Gastroesophageal sphincter (tissue), 4 donors: ENCODE data around the gene TAS1R1. TPM values are rescaled to one million over a fixed set of nuclear protein-coding genes. Genes with fewer than 3 reads are reported as not detected.

ENCODE experiments used
- ATAC-seq: fragments of 150-250 bp; one replicate; pipeline ENCODE4 v1.9.1; 2016; ENCODE audit warnings: mild to moderate bottlenecking, moderate library complexity
- H3K27ac ChIP-seq, 4 donors: fragments of 200-600 bp; sonication (generic) in 3 of 4; 1 replicate in 3 of 4; 2 replicates in 1 of 4; pipeline ENCODE4 v1.5.1; 2016 to 2019
- H3K27me3 ChIP-seq: fragments of 200-600 bp; sonication (generic); one replicate; pipeline ENCODE4 v1.5.1; 2019
- H3K36me3 ChIP-seq, 2 donors: fragments of 200-600 bp; sonication (generic); one replicate each; pipeline ENCODE4 v1.5.1; 2019; ENCODE audit warnings: control low read depth in 1 of 2
- H3K4me1 ChIP-seq, 3 donors: fragments of 200-600 bp; sonication (generic); 1 replicate in 2 of 3; 2 replicates in 1 of 3; pipeline ENCODE4 v1.5.1; 2016 to 2019; ENCODE audit warnings: control low read depth in 2 of 3
- H3K4me3 ChIP-seq, 2 donors: fragments of 200-600 bp; sonication (generic); one replicate each; pipeline ENCODE4 v1.5.1; 2019; ENCODE audit warnings: mild to moderate bottlenecking in 1 of 2, moderate library complexity in 1 of 2
- H3K9me3 ChIP-seq, 3 donors: fragments of 200-600 bp; sonication (generic); one replicate each; pipeline ENCODE4 v1.5.1; 2017 to 2019; ENCODE audit warnings: control low read depth in 2 of 3
- CTCF ChIP-seq, 4 experiments: fragments of 200-600 bp in 2 of 4; fragments of 450-650 bp in 2 of 4; sonication (generic) in 1 of 4; IDR thresholded peaks; one replicate each; pipeline ENCODE4 v1.5.1; 2017 to 2019; ENCODE audit warnings: antibody characterized with exemption in 4 of 4, mild to moderate bottlenecking in 2 of 4, moderate library complexity in 2 of 4
- EP300 ChIP-seq: sonication (generic); formaldehyde crosslinking; IDR thresholded peaks from one replicate; pipeline ENCODE4 v1.6.1; 2017; ENCODE audit warnings: antibody characterized with exemption, mild to moderate bottlenecking
- POLR2A ChIP-seq, 2 donors: fragments of 450-650 bp; IDR thresholded peaks; one replicate each; pipeline ENCODE4 v1.6.1; 2017; ENCODE audit warnings: antibody characterized with exemption in 2 of 2, mild to moderate bottlenecking in 2 of 2, moderate library complexity in 1 of 2
- POLR2AphosphoS5 ChIP-seq: sonication (generic); formaldehyde crosslinking; IDR thresholded peaks from one replicate; pipeline ENCODE4 v1.6.1; 2017; ENCODE audit warnings: antibody characterized with exemption
- WGBS, 2 donors: methylation state at CpG; one replicate each; pipeline ENCODE4 v1.1.5; 2018; ENCODE audit warnings: low coverage in 1 of 2; 5-methylcytosine and 5-hydroxymethylcytosine counted together
- total RNA-seq, 4 donors: library from RNA; depleted of rRNA; stranded (reverse); fragments of >200 nt; gene quantifications; one replicate each; pipeline ENCODE4 v1.1.0, GENCODE V29; 2016

Gene TAS1R1
- total RNA-seq, 4 donors from 2014 or later = not detected

GRCh38 chr1:6521536-6521935, 33.6 kb upstream of the TAS1R1 start:
- peaks cover 0 to 15% (median 0%) of the 10 kb centered on the region in 3 donors for H3K4me1 ChIP-seq
- peaks cover 0 to 24% of the 10 kb centered on the region in 2 donors for H3K36me3 ChIP-seq
- H3K9me3 ChIP-seq = no peaks in the 10 kb centered on the region
- no peaks in the 10 kb centered on the region for H3K27me3 ChIP-seq
- TF ChIP-seq EP300 = no peak
- TF ChIP-seq CTCF (IDR thresholded peaks at IDR 0.05) = no peak
- TF ChIP-seq POLR2A (IDR thresholded peaks at IDR 0.05) = no peak
- no peak for TF ChIP-seq POLR2AphosphoS5
- no peak overlapping the region for H3K4me3 ChIP-seq
- WGBS, 2 donors = 50 to 100% methylated on average over 1 of the region's 5 CpGs
- ATAC-seq = no peak
- H3K27ac ChIP-seq = no peak overlapping the region

GRCh38 chr1:6523566-6523965, 31.5 kb upstream of the TAS1R1 start:
- TF ChIP-seq CTCF (IDR thresholded peaks at IDR 0.05) (peak in 2 of 4 experiments; percentile 23 to 52), EP300 (no peak)

GRCh38 chr1:6526316-6526715, 28.8 kb upstream of the TAS1R1 start:
- Histone ChIP-seq H3K27me3 (no peaks in the 10 kb centered on the region), H3K4me1 (no peaks in the 10 kb centered on the region), H3K36me3 (peaks cover 0 to 71% of the 10 kb centered on the region in 2 donors), H3K4me3 (no peak overlapping the region), H3K9me3 (no peaks in the 10 kb centered on the region), H3K27ac (no peak overlapping the region)
- TF ChIP-seq POLR2AphosphoS5 (no peak), POLR2A (IDR thresholded peaks at IDR 0.05) (no peak), CTCF (IDR thresholded peaks at IDR 0.05) (no peak), EP300 (no peak)
- 92 to 94% methylated on average over 3 to 4 of the region's 11 CpGs for WGBS, 2 donors
- ATAC-seq = no peak

More at GRCh38 chr1:6523566-6523965, 31.5 kb upstream of the TAS1R1 start:
- Histone ChIP-seq H3K27me3 (no peaks in the 10 kb centered on the region), H3K27ac (no peak overlapping the region), H3K4me3 (no peak overlapping the region), H3K4me1 (peaks cover 0 to 15% (median 0%) of the 10 kb centered on the region in 3 donors), H3K9me3 (no peaks in the 10 kb centered on the region), H3K36me3 (peaks cover 0 to 44% of the 10 kb centered on the region in 2 donors)
- 25% methylated on average over 5 of the region's 6 CpGs; no CpG with 5 or more reads in 1 of the 2 donors for WGBS, 2 donors
- ATAC-seq = no peak

GRCh38 chr1:6528492-6528891, 26.6 kb upstream of the TAS1R1 start:
- Histone ChIP-seq H3K4me1 (no peaks in the 10 kb centered on the region), H3K27ac (no peak overlapping the region), H3K27me3 (no peaks in the 10 kb centered on the region), H3K36me3 (peaks cover 9 to 93% of the 10 kb centered on the region in 2 donors), H3K9me3 (no peaks in the 10 kb centered on the region), H3K4me3 (no peak overlapping the region)
- ATAC-seq = no peak
- TF ChIP-seq EP300 = no peak
- TF ChIP-seq CTCF (IDR thresholded peaks at IDR 0.05) = no peak
- no peak for TF ChIP-seq POLR2A (IDR thresholded peaks at IDR 0.05)
- TF ChIP-seq POLR2AphosphoS5 = no peak
- WGBS, 2 donors = 73 to 80% methylated on average over 3 to 6 of the region's 7 CpGs

- peaks cover 9 to 98% of the 10 kb centered on the region in 2 donors for H3K36me3 ChIP-seq
- H3K27ac ChIP-seq = no peak overlapping the region
Measured at GRCh38 chr1:6530504-6531160, 24.5 kb upstream of the TAS1R1 start.

More at GRCh38 chr1:6530504-6531160, 24.5 kb upstream of the TAS1R1 start:
- Histone ChIP-seq H3K4me1 (no peaks in the 10 kb centered on the region), H3K27me3 (no peaks in the 10 kb centered on the region), H3K9me3 (no peaks in the 10 kb centered on the region), H3K4me3 (no peak overlapping the region)
- TF ChIP-seq POLR2AphosphoS5 = no peak
- TF ChIP-seq POLR2A (IDR thresholded peaks at IDR 0.05) = no peak
- no peak for TF ChIP-seq CTCF (IDR thresholded peaks at IDR 0.05)
- TF ChIP-seq EP300 = no peak
- no peak for ATAC-seq
- 94 to 100% methylated on average over 5 to 6 of the region's 13 CpGs for WGBS, 2 donors
